ENCODE results near the gene C5orf52. TPM values are rescaled to one million over a fixed set of nuclear protein-coding genes. Genes with fewer than 3 reads are reported as not detected.
"Not testable (repeated sequence)": the region's sequence is repeated elsewhere in the genome, so short reads cannot be mapped to it uniquely, and the experiment has no call there.

Gene C5orf52
- total RNA-seq, 2 experiments from 2014 or later: not detected

GRCh38 chr5:157710882-157711281 is 39.5 kb downstream of the C5orf52 start:
- Mint-ChIP-seq H3K27me3 (no peaks in the 10 kb centered on the region), H3K4me3 (no peak overlapping the region), H3K27ac (no peak overlapping the region), H3K36me3 (ENCODE audit: low read depth) (peaks cover 2% of the 10 kb centered on the region), H3K9me3 (no peaks in the 10 kb centered on the region), H3K4me1 (peaks cover 22% of the 10 kb centered on the region)
- CTCF ChIA-PET: interaction anchor here (1.0 kb wide), 1 partner anchor 32 kb away, joined by 4 read pairs; the partner anchor contains the start of gene LSM11
- no peak for DNase-seq
- POLR2A ChIA-PET: interaction anchor here (1.0 kb wide), 1 partner anchor 139 kb away, joined by 3 read pairs; no protein-coding TSS in a partner anchor

DNA sequence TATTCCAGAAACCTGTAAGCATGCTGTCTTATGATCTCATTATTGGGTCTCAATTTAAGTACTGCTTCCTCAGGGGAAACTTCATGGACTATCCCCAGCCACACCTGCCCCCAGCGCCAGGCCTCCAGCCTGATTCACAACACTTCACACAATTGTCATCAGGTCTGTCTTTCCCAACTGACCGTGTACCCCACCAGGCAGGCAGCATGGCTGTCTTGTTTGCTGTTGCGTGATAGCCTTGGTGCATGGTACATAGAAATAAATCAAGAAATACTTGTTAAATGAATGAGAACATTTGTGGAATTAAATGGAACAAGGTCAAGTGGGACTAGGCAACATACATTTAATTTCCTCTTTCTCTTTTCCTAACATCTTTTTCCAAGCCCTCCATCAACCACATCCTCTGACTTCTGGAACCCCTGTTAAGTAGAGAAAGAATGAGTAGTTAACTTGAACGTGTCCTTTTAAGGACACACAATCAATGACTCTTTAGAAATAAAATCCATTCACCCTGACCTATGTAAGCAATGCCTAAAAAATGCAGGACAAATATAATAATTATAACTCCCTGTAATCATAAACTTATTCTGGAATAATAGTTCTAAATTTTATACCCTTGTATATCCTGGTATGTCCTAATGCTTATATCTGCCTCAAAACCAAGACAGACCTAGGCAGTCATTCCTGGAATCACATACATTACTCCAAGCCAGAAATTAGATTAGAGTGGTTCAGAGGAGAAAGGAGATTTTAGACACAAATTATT is 42.7 kb downstream of the C5orf52 start:
- H3K27me3 Mint-ChIP-seq: no peaks in the 10 kb centered on the region
- H3K9me3 Mint-ChIP-seq: no peaks in the 10 kb centered on the region
- no peak for DNase-seq
- peaks cover 2% of the 10 kb centered on the region for H3K36me3 Mint-ChIP-seq (ENCODE audit: low read depth)
- ChIA-PET POLR2A (no interaction called here), CTCF (no interaction called here)
- no peak overlapping the region for H3K4me3 Mint-ChIP-seq
- H3K27ac Mint-ChIP-seq: no peak overlapping the region
- peaks cover 44% of the 10 kb centered on the region for H3K4me1 Mint-ChIP-seq

DNA sequence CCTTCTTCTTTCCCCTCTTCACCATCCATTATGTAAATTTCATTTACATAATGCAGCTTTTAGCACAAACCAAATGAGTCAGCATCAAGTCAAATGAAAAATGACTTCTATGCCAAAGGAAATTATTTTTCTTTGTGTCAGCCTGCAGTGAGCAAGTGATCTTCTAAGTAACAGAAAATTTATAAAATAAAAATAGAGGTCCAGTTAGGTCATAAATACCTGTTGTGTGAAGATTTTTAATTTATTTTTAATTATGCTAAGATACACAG is 43.2 kb downstream of the C5orf52 start:
- POLR2A ChIA-PET: no interaction called here

GRCh38 chr5:157718519-157718918 is 47.2 kb downstream of the C5orf52 start:
- CTCF ChIA-PET: interaction anchor here (0.7 to 4.2 kb wide), 43 partner anchors 9 to 471 kb away, joined by 3 to 43 read pairs (median 5); partner anchors contain the start of genes LSM11 and THG1L
- H3K9me3 Mint-ChIP-seq: no peaks in the 10 kb centered on the region
- POLR2A ChIA-PET: interaction anchor here (0.6 to 2.2 kb wide), 6 partner anchors 13 to 179 kb away, joined by 3 to 10 read pairs (median 5); partner anchors contain the start of gene THG1L
- H3K27ac Mint-ChIP-seq: no peak overlapping the region
- H3K4me1 Mint-ChIP-seq: peaks cover 33% of the 10 kb centered on the region
- no peak for DNase-seq
- H3K4me3 Mint-ChIP-seq: no peak overlapping the region
- peaks cover 1% of the 10 kb centered on the region for H3K36me3 Mint-ChIP-seq (ENCODE audit: low read depth)
- no peaks in the 10 kb centered on the region for H3K27me3 Mint-ChIP-seq

More for the DNA sequence above, 43.2 kb downstream of the C5orf52 start:
- Mint-ChIP-seq H3K27me3 (no peaks in the 10 kb centered on the region), H3K36me3 (ENCODE audit: low read depth) (peaks cover 2% of the 10 kb centered on the region), H3K4me1 (peaks cover 42% of the 10 kb centered on the region), H3K9me3 (no peaks in the 10 kb centered on the region), H3K27ac (no peak overlapping the region), H3K4me3 (no peak overlapping the region)
- DNase-seq: no peak
- CTCF ChIA-PET: no interaction called here

- H3K9me3 Mint-ChIP-seq: no peaks in the 10 kb centered on the region
- H3K27ac Mint-ChIP-seq: no peak overlapping the region
- H3K36me3 Mint-ChIP-seq (ENCODE audit: low read depth): peaks cover 6% of the 10 kb centered on the region
- H3K4me3 Mint-ChIP-seq: no peak overlapping the region
- H3K27me3 Mint-ChIP-seq: no peaks in the 10 kb centered on the region
- DNase-seq: no peak
- CTCF ChIA-PET: interaction anchor here (0.7 to 4.2 kb wide), 37 partner anchors 10 to 1660 kb away, joined by 3 to 43 read pairs (median 5); partner anchors contain the start of genes LSM11 and THG1L
- POLR2A ChIA-PET: interaction anchor here (1.1 to 2.2 kb wide), 2 partner anchors 12 to 178 kb away, joined by 5 to 10 read pairs; partner anchors contain the start of gene THG1L
- peaks cover 33% of the 10 kb centered on the region for H3K4me1 Mint-ChIP-seq
Measured at GRCh38 chr5:157719245-157719644, 47.9 kb downstream of the C5orf52 start.

DNA sequence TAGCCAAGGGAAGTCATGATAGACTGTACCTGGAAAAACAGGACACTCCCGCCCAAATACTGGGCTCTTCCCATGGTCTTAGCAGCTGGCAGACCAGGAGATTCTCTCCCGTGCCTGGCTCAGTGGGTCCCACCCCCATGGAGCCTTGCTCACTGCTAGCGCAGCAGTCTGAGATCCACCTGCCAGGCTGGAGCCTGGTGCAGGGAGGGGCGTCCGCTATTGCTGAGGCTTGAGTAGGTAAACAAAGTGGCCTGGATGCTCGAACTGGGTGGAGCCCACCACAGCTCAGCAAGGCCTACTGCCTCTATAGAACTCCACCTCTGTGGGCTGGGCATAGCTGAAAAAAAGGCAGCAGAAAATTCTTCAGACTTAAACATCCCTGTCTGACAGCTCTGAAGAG is 49.8 kb downstream of the C5orf52 start:
- no peak overlapping the region for H3K27ac Mint-ChIP-seq

DNA sequence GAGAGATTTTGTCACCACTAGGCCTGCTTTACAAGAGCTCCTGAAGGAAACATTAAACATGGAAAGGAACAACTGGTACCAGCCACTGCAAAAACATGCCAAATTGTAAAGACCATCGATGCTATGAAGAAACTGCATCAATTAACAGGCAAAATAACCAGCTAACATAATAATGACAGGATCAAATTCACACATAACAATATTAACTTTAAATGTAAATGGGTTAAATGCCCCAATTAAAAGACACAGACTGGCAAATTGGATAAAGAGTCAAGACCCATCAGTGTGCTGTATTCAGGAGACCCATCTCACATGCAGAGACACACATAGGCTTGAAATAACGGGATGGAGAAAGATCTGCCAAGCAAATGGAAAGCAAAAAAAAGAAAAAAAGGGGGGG is 51.6 kb downstream of the C5orf52 start:
- H3K4me3 Mint-ChIP-seq; H3K36me3 Mint-ChIP-seq (ENCODE audit: low read depth); H3K27me3 Mint-ChIP-seq; H3K9me3 Mint-ChIP-seq; DNase-seq; POLR2A ChIA-PET; H3K27ac Mint-ChIP-seq: not testable (repeated sequence)
- peaks cover 13% of the 10 kb centered on the region for H3K4me1 Mint-ChIP-seq
- CTCF ChIA-PET: interaction anchor here (1.2 to 1.9 kb wide), 3 partner anchors 19 to 33 kb away, joined by 3 to 5 read pairs (median 4); no protein-coding TSS in a partner anchor

More for the DNA sequence above, 49.8 kb downstream of the C5orf52 start:
- ChIA-PET POLR2A (no interaction called here), CTCF (interaction anchor here (4.2 kb wide), 1 partner anchor 10 kb away, joined by 25 read pairs; the partner anchor contains the start of gene THG1L)
- peaks cover 7% of the 10 kb centered on the region for H3K36me3 Mint-ChIP-seq (ENCODE audit: low read depth)
- no peaks in the 10 kb centered on the region for H3K27me3 Mint-ChIP-seq
- no peak for DNase-seq
- peaks cover 26% of the 10 kb centered on the region for H3K4me1 Mint-ChIP-seq
- peaks cover under 1% of the 10 kb centered on the region for H3K9me3 Mint-ChIP-seq
- H3K4me3 Mint-ChIP-seq: no peak overlapping the region

DNA sequence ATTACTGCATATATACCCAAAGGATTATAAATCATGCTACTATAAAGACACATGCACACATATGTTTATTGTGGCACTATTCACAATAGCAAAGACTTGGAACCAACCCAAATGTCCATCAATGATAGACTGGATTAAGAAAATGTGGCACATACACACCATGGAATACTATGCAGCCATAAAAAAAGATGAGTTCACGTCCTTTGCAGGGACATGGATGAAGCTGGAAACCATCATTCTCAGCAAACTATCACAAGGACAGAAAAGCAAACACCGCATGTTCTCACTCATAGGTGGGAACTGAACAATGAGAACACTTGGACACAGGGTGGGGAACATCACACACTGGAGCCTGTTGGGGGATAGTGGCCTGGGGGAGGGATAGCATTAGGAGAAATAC is 55.3 kb downstream of the C5orf52 start:
- H3K27me3 Mint-ChIP-seq; H3K36me3 Mint-ChIP-seq (ENCODE audit: low read depth); H3K4me3 Mint-ChIP-seq; POLR2A ChIA-PET; H3K27ac Mint-ChIP-seq; DNase-seq; H3K9me3 Mint-ChIP-seq: not testable (repeated sequence)
- CTCF ChIA-PET: interaction anchor here (1.4 to 6.4 kb wide), 2 partner anchors 8 to 16 kb away, joined by 4 to 62 read pairs; partner anchors contain the start of gene LSM11
- H3K4me1 Mint-ChIP-seq: peaks cover 13% of the 10 kb centered on the region

DNA sequence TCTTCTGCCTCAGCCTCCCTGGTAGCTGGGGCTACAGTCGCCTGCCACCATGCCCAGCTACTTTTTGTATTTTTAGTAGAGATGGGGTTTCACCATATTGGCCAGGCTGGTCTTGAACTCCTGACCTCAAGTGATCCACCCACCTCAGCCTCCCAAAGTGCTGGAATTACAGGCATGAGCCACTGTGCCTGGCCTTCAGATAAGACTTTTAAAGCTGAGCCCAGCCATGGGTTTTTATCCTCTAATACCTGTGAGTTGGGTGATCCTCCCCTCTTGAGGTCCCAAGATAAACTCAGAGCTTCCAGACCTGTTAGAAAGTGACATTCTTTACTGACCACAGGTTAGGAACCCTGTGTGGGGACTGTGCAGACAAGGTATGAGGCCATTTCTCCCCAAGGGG is 56.5 kb downstream of the C5orf52 start:
- CTCF ChIA-PET: interaction anchor here (1.4 to 6.4 kb wide), 2 partner anchors 9 to 15 kb away, joined by 4 to 62 read pairs; partner anchors contain the start of gene LSM11
- H3K4me3 Mint-ChIP-seq; H3K27me3 Mint-ChIP-seq; DNase-seq; H3K36me3 Mint-ChIP-seq (ENCODE audit: low read depth); H3K9me3 Mint-ChIP-seq; POLR2A ChIA-PET; H3K27ac Mint-ChIP-seq: not testable (repeated sequence)
- H3K4me1 Mint-ChIP-seq: peaks cover 25% of the 10 kb centered on the region

Other genes starting within 250 kb of the C5orf52 start
- under 1 TPM; 0.05 to 0.10 TPM for gene NIPAL4, start 211.3 kb upstream of the C5orf52 start, total RNA-seq
- gene ADAM19, start 95.8 kb upstream of the C5orf52 start, total RNA-seq: 100 to 1,000 TPM; 309 to 313 TPM
- gene SOX30, start 19.1 kb upstream of the C5orf52 start, total RNA-seq: under 1 TPM; 0.18 to 0.33 TPM
- gene THG1L, start 59.9 kb downstream of the C5orf52 start, total RNA-seq: 10 to 100 TPM; 10.6 to 11.4 TPM
- gene LSM11, start 72.2 kb downstream of the C5orf52 start, total RNA-seq: 1 to 10 TPM; 5.4 to 5.8 TPM
- 10 to 100 TPM; 64.9 to 68.6 TPM for gene CLINT1, start 187.6 kb downstream of the C5orf52 start, total RNA-seq